Loucy (cell line): ENCODE measurements around the gene PRR35.

Source experiments
- H2AFZ ChIP-seq: fragments of 200-600 bp; sonication (generic); 2 replicates; pipeline ENCODE4 v1.6.0; 2016; ENCODE audit warnings: antibody characterized with exemption, mild to moderate bottlenecking, low read length, moderate library complexity
- H3F3A ChIP-seq: fragments of 200-600 bp; 2 replicates; pipeline ENCODE4 v1.6.0; 2016; ENCODE audit warnings: antibody characterized with exemption, low read depth, mild to moderate bottlenecking
- H3K27me3 ChIP-seq: fragments of 200-600 bp; sonication (generic); 2 replicates; pipeline ENCODE4 v1.6.1; 2014; ENCODE audit warnings: low read length, mild to moderate bottlenecking; ENCODE audit not compliant: insufficient read depth, poor library complexity, severe bottlenecking
- H3K36me3 ChIP-seq: fragments of 200-600 bp; sonication (generic); 2 replicates; pipeline ENCODE4 v1.6.1; 2016; ENCODE audit warnings: low read length; ENCODE audit not compliant: insufficient read depth
- H3K4me1 ChIP-seq: fragments of 200-600 bp; sonication (generic); 2 replicates; pipeline ENCODE4 v1.5.1; 2014; ENCODE audit warnings: low read length, mild to moderate bottlenecking; ENCODE audit not compliant: insufficient read depth, poor library complexity, severe bottlenecking
- H3K4me2 ChIP-seq: fragments of 200-600 bp; sonication (generic); 2 replicates; pipeline ENCODE4 v1.6.0; 2014; ENCODE audit warnings: antibody characterized with exemption, low read length, low read depth, mild to moderate bottlenecking; ENCODE audit not compliant: poor library complexity, severe bottlenecking
- H3K4me3 ChIP-seq: fragments of 200-600 bp; sonication (generic); 2 replicates; pipeline ENCODE4 v1.5.1; 2014; ENCODE audit warnings: low read length, mild to moderate bottlenecking, mixed read lengths; ENCODE audit not compliant: poor library complexity, severe bottlenecking
- H3K79me2 ChIP-seq: fragments of 200-600 bp; sonication (generic); 2 replicates; pipeline ENCODE4 v1.6.1; 2014; ENCODE audit warnings: low read length; ENCODE audit not compliant: insufficient read depth
- H3K9ac ChIP-seq: fragments of 200-600 bp; sonication (generic); 2 replicates; pipeline ENCODE4 v1.6.0; 2014; ENCODE audit warnings: mild to moderate bottlenecking, low read depth, low read length, moderate library complexity; ENCODE audit not compliant: poor library complexity, severe bottlenecking
- H3K9me2 ChIP-seq: fragments of 200-600 bp; sonication (generic); replicated peaks from 2 replicates; pipeline ENCODE4 v1.6.1; 2016; ENCODE audit warnings: low read depth, low read length, mixed read lengths
- H3K9me3 ChIP-seq: fragments of 200-600 bp; sonication (generic); 2 replicates; pipeline ENCODE4 v1.6.1; 2014; ENCODE audit warnings: mild to moderate bottlenecking, antibody characterized with exemption, low read length, low read depth; ENCODE audit not compliant: insufficient read depth
- H4K20me1 ChIP-seq: fragments of 200-600 bp; sonication (generic); 2 replicates; pipeline ENCODE4 v1.6.0; 2014; ENCODE audit warnings: antibody characterized with exemption, low read length, mild to moderate bottlenecking; ENCODE audit not compliant: insufficient read depth, poor library complexity, severe bottlenecking
- CTCF ChIP-seq: fragments of 200-600 bp; sonication (generic); conservative IDR thresholded peaks from 2 replicates; pipeline ENCODE4 v1.5.1; 2014; ENCODE audit warnings: mild to moderate bottlenecking, antibody characterized with exemption, low read length
- EZH2phosphoT487 ChIP-seq: fragments of 200-600 bp; IDR thresholded peaks from 2 replicates; pipeline ENCODE4 v1.6.1; 2018; ENCODE audit warnings: antibody characterized with exemption, mild to moderate bottlenecking, moderate library complexity, borderline replicate concordance

The PRR35 gene

DNA sequence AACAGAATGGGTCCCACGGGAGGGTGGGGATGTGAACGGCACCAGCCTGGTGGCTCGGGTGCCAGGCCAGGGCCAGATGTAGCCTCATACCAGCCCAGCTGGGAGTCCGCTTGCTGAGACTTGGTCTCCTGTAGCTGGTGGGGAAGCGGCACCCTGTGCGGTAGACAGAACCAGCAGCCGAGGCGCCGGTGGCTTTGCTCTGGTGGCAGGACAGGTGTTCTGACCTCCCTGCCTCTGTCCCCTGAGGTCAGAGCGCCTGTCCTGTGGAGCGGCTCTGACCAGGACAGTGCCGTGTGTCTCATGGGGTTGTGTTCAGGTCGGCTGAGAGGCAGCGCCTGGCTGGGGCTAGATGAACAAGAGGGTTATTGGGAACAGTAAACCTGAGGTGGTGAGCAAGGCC, 49.8 kb downstream of the PRR35 start:
- no peak for TF ChIP-seq EZH2phosphoT487
- TF ChIP-seq CTCF = no peak
- Histone ChIP-seq H4K20me1 (no peaks in the 10 kb centered on the region), H3K9ac (no peak overlapping the region), H3K27me3 (no peaks in the 10 kb centered on the region), H3K4me3 (no peak overlapping the region), H2AFZ (no peak overlapping the region), H3K9me3 (no peaks in the 10 kb centered on the region), H3F3A (no peaks in the 10 kb centered on the region), H3K36me3 (no peaks in the 10 kb centered on the region), H3K9me2 (no peaks in the 10 kb centered on the region), H3K4me2 (no peak overlapping the region), H3K79me2 (0 out of 2 replicates have a peak, but pooled peaks cover 2% of the 10 kb centered on the region), H3K4me1 (no peaks in the 10 kb centered on the region)

- no peaks in the 10 kb centered on the region for H3K27me3 ChIP-seq
- H3K36me3 ChIP-seq = no peaks in the 10 kb centered on the region
- no peaks in the 10 kb centered on the region for H4K20me1 ChIP-seq
- H3K4me2 ChIP-seq = no peak overlapping the region
- H3K9ac ChIP-seq = no peak overlapping the region
- no peaks in the 10 kb centered on the region for H3K9me2 ChIP-seq
- TF ChIP-seq EZH2phosphoT487 (no peak), CTCF (peak; percentile 61)
- H2AFZ ChIP-seq = no peak overlapping the region
- H3K4me1 ChIP-seq = no peaks in the 10 kb centered on the region
- H3K9me3 ChIP-seq = no peaks in the 10 kb centered on the region
- no peaks in the 10 kb centered on the region for H3F3A ChIP-seq
- no peak overlapping the region for H3K4me3 ChIP-seq
- H3K79me2 ChIP-seq = 0 out of 2 replicates have a peak, but pooled peaks cover 2% of the 10 kb centered on the region
These were observed 50.6 kb downstream of the PRR35 start for GRCh38 chr16:610513-611381.

- Histone ChIP-seq H4K20me1 (no peaks in the 10 kb centered on the region), H3K9me3 (no peaks in the 10 kb centered on the region), H3K36me3 (no peaks in the 10 kb centered on the region), H3K4me3 (no peak overlapping the region), H3K4me2 (no peak overlapping the region), H3K79me2 (0 out of 2 replicates have a peak, but pooled peaks cover 2% of the 10 kb centered on the region), H3K9ac (no peak overlapping the region), H2AFZ (no peak overlapping the region), H3K9me2 (no peaks in the 10 kb centered on the region), H3K27me3 (no peaks in the 10 kb centered on the region), H3F3A (no peaks in the 10 kb centered on the region), H3K4me1 (no peaks in the 10 kb centered on the region)
- TF ChIP-seq EZH2phosphoT487 = no peak
These were observed 54.9 kb downstream of the PRR35 start for GRCh38 chr16:615122-615521.
